GM15510 (cell line): ENCODE data around the gene MEGF11.

ENCODE experiments used
- POLR2A ChIP-seq: IDR thresholded peaks from 3 replicates; pipeline ENCODE4 v1.6.1; 2011; ENCODE audit warnings: borderline replicate concordance; ENCODE audit not compliant: insufficient read length; ENCODE audit errors: extremely low read depth

Gene MEGF11

GRCh38 chr15:66253418-66254088 is at the start of gene MEGF11:
TSS of gene MEGF11 (minus strand) at chr15:66253750. CDS start at chr15:66128403, 125,347 bp downstream.
- no peak for TF ChIP-seq POLR2A

- TF ChIP-seq POLR2A: no peak
Measured at GRCh38 chr15:66302489-66303278, 49.1 kb upstream of the MEGF11 start.

DNA sequence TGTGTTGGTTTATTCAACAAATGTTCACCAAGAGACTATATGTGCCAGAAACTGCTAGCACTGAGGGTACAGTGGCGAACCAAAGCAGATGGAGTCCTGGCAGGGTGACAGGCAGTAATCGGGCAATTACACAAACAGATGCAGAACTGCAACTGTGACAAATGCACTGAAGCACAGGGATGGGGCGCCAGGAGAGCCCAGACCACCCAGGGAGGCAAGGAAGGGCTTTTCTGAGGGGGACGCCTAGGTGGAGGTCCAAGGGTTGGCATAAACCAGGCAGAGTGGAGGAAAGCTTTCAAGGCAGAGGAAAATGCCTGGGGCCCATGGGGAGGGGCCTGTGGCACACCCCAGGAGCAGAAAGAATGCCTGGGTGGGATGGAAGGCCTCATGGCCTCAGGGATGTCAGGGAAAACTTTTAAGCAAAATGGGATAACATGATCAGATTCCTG is 45.3 kb upstream of the MEGF11 start:
- no peak for TF ChIP-seq POLR2A

DNA sequence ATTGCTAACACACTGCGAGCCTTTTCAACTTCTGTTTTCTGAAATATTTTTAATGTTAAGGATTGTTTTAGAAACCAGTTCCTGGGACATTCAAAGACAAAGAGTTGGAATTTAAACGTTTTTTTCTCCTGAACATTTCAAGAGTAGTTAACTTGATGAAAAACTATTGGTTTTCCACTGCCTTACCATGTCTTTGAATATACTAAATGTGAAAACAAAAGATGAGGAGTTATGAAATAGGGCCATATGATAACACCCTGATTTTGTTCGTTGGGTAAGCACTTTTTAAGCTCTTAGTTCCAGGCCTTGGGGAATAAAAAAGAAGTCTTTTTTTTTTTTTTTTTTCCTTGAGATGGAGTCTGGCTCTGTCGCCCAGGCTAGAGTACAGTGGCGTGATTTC is 42.6 kb upstream of the MEGF11 start:
- TF ChIP-seq POLR2A: no peak

DNA sequence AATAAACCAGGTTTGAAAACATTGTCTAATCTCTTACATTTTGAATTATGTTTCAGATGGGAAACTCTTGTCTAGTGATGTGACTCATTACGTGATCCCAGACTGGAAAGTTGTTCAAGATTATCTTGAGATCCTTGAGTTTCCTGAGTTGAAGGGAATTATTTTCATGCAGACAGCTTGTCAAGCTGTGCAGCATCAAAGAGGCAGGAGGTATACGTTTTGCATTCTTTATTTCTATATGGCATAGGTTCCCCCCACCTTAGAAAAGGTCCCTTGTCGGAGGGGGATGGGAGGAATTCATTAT is 41.3 kb upstream of the MEGF11 start:
- no peak for TF ChIP-seq POLR2A

GRCh38 chr15:66294157-66294931 is 40.8 kb upstream of the MEGF11 start:
- peak; percentile 17 for TF ChIP-seq POLR2A

GRCh38 chr15:66293419-66294156 is 40.0 kb upstream of the MEGF11 start, which contains the start of gene DIS3L:
TSS of gene DIS3L (plus strand) at chr15:66293568. CDS start at chr15:66293597, 29 bp downstream.
- peak; percentile 71 for TF ChIP-seq POLR2A

- no peak for TF ChIP-seq POLR2A
Measured at GRCh38 chr15:66292571-66293418, 39.2 kb upstream of the MEGF11 start.

GRCh38 chr15:66291816-66292570 is 38.4 kb upstream of the MEGF11 start:
- no peak for TF ChIP-seq POLR2A

DNA sequence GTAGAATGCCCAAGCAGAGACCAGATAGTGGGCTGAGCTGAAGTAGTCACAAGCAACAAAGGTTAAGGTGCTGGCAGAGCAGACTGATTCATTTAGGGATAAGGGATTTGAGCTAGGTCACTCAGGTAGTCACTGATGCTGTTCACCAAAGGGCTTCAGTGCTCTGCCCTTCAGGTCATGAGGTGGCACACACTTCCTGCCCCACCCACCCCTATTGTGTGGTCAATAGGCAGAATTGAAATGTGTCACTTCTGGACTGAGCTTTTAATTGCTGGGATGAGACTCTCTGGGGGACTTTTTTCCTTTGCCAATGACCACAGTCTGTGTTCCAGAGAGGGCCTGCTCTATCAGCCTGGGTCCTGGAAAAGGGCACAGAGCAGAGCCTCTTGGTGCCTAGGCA is 37.0 kb upstream of the MEGF11 start:
- no peak for TF ChIP-seq POLR2A

GRCh38 chr15:66290007-66290406 is 36.5 kb upstream of the MEGF11 start:
- TF ChIP-seq POLR2A: no peak

- no peak for TF ChIP-seq POLR2A
Measured at GRCh38 chr15:66288551-66289185, 35.1 kb upstream of the MEGF11 start.

DNA sequence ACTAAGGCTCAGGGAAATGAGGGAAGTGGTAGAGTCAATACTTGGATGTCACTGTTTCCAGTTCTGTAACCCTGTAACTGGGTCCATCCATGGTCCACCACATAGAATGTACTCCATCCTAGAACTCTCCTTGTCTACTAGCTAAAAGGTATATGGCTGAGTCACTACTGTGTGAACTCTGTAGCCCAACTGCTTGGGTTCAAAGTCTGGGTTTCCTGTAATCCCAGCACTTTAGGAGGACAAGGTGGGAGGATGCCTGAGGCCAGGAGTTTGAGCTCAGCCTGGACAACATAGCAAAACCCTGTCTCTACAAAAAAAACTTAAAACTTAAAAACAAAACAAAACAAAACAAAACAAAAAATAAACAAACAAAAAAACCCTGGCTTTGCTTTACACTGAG is 34.5 kb upstream of the MEGF11 start:
- no peak for TF ChIP-seq POLR2A
